Smooth muscle cell (in vitro differentiated cells): ENCODE data around the gene ATAD3C. TPM values are rescaled to one million over a fixed set of nuclear protein-coding genes. Genes with fewer than 3 reads are reported as not detected.

ENCODE experiments used
- DNase-seq: peaks from one replicate; lab custom pipeline; 2025; ENCODE audit not compliant: unreplicated experiment; lab: John Stamatoyannopoulos, UW
- H2AFZ ChIP-seq: fragments of 200-600 bp; sonication (generic); 2 replicates; pipeline ENCODE4 v1.6.0; 2016; ENCODE audit warnings: antibody characterized with exemption, low read depth, mild to moderate bottlenecking
- H3F3A ChIP-seq: fragments of 200-600 bp; sonication (generic); 2 replicates; pipeline ENCODE4 v1.6.0; 2017; ENCODE audit warnings: antibody characterized with exemption, low read depth
- H3K27ac ChIP-seq: fragments of 200-600 bp; sonication (generic); 2 replicates; pipeline ENCODE4 v1.5.1; 2016; ENCODE audit warnings: low read depth, mild to moderate bottlenecking
- H3K27me3 ChIP-seq: fragments of 200-600 bp; sonication (generic); 2 replicates; pipeline ENCODE4 v1.6.1; 2016; ENCODE audit warnings: low read depth, mild to moderate bottlenecking
- H3K36me3 ChIP-seq: fragments of 200-600 bp; sonication (generic); 2 replicates; pipeline ENCODE4 v1.5.1; 2016; ENCODE audit warnings: low read depth
- H3K4me1 ChIP-seq: fragments of 200-600 bp; sonication (generic); 2 replicates; pipeline ENCODE4 v1.5.1; 2016; ENCODE audit warnings: low read depth
- H3K4me2 ChIP-seq: fragments of 200-600 bp; sonication (generic); 2 replicates; pipeline ENCODE4 v1.6.0; 2016; ENCODE audit warnings: mild to moderate bottlenecking
- H3K4me3 ChIP-seq: fragments of 200-600 bp; sonication (generic); 2 replicates; pipeline ENCODE4 v1.5.1; 2016; ENCODE audit warnings: mild to moderate bottlenecking
- H3K79me2 ChIP-seq: fragments of 200-600 bp; sonication (generic); 2 replicates; pipeline ENCODE4 v1.6.0; 2016; ENCODE audit warnings: low read depth, mild to moderate bottlenecking
- H3K9ac ChIP-seq: fragments of 200-600 bp; sonication (generic); 2 replicates; pipeline ENCODE4 v1.6.0; 2016; ENCODE audit warnings: low read depth
- H3K9me3 ChIP-seq: fragments of 200-600 bp; sonication (generic); replicated peaks from 2 replicates; pipeline ENCODE4 v1.5.1; 2016; ENCODE audit warnings: low read depth
- H4K20me1 ChIP-seq: fragments of 200-600 bp; sonication (generic); 2 replicates; pipeline ENCODE4 v1.6.0; 2016; ENCODE audit warnings: low read depth
- WGBS: methylation state at CpG from one replicate; pipeline ENCODE4 v1.1.7; 2016; ENCODE audit warnings: low lambda C conversion rate; 5-methylcytosine and 5-hydroxymethylcytosine counted together
- polyA plus RNA-seq: library from polyadenylated mRNA; unstranded; fragments of >200 nt; fragmentation: Nextera tagmentation; extraction: Ambion mirVana; gene quantifications from 2 replicates; pipeline ENCODE4 v1.2.1, GENCODE V29; 2016
- total RNA-seq: library from RNA; depleted of rRNA; stranded (reverse); fragments of >200 nt; gene quantifications from 2 replicates; pipeline ENCODE4 v1.2.3, GENCODE V29; 2014
- TF ChIP-seq, protein P1 (sequence below): fragments of 200-600 bp; sonication (generic); IDR thresholded peaks from 2 replicates; pipeline ENCODE4 v1.5.1; 2017; ENCODE audit warnings: borderline replicate concordance, mild to moderate bottlenecking, antibody characterized with exemption; ENCODE audit not compliant: insufficient read depth, poor library complexity, severe bottlenecking

The ATAD3C gene
- total and polyA plus RNA-seq, 2 experiments from 2014 or later: 0.09 to 0.86 TPM

DNA sequence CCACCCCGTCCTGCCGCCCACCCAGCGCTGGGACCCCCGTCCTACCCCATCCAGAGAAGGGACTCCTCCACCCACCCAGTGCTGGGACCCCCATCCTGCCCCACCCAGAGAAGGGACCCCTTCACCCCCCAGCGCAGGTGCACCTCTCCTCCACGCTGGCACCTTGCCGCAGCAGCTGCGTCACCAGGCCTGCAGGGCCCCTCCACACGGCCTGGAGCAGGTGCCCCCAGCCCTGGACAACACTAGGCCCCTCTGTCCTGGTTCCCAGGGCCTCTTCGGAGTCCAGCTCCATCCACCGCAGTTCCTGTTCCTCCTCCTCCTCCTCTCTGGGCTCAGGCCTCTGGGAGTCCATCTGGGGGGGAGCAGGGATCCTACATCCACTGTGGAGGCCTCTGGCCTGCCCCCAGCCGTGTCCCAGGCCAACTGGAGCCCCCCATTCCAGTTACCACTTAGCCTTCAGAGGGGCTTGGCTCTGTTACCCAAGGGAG, 28.8 kb upstream of the ATAD3C start:
- no peak overlapping the region for H3K9ac ChIP-seq
- peaks cover 7% of the 10 kb centered on the region for H3F3A ChIP-seq
- H3K79me2 ChIP-seq: no peaks in the 10 kb centered on the region
- H3K4me3 ChIP-seq: peak overlapping the region; percentile 8
- H3K36me3 ChIP-seq: no peaks in the 10 kb centered on the region
- peak overlapping the region; percentile 53 for H3K27ac ChIP-seq
- peak overlapping the region; percentile 54 for H3K4me2 ChIP-seq
- TF ChIP-seq, protein P1, sequence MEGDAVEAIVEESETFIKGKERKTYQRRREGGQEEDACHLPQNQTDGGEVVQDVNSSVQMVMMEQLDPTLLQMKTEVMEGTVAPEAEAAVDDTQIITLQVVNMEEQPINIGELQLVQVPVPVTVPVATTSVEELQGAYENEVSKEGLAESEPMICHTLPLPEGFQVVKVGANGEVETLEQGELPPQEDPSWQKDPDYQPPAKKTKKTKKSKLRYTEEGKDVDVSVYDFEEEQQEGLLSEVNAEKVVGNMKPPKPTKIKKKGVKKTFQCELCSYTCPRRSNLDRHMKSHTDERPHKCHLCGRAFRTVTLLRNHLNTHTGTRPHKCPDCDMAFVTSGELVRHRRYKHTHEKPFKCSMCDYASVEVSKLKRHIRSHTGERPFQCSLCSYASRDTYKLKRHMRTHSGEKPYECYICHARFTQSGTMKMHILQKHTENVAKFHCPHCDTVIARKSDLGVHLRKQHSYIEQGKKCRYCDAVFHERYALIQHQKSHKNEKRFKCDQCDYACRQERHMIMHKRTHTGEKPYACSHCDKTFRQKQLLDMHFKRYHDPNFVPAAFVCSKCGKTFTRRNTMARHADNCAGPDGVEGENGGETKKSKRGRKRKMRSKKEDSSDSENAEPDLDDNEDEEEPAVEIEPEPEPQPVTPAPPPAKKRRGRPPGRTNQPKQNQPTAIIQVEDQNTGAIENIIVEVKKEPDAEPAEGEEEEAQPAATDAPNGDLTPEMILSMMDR: no peak
- H2AFZ ChIP-seq: no peak overlapping the region
- peaks cover 6% of the 10 kb centered on the region for H3K4me1 ChIP-seq
- no peaks in the 10 kb centered on the region for H4K20me1 ChIP-seq
- no peaks in the 10 kb centered on the region for H3K27me3 ChIP-seq
- no peaks in the 10 kb centered on the region for H3K9me3 ChIP-seq
- DNase-seq: no peak
- 89% methylated on average over 4 of the region's 12 CpGs for WGBS

DNA sequence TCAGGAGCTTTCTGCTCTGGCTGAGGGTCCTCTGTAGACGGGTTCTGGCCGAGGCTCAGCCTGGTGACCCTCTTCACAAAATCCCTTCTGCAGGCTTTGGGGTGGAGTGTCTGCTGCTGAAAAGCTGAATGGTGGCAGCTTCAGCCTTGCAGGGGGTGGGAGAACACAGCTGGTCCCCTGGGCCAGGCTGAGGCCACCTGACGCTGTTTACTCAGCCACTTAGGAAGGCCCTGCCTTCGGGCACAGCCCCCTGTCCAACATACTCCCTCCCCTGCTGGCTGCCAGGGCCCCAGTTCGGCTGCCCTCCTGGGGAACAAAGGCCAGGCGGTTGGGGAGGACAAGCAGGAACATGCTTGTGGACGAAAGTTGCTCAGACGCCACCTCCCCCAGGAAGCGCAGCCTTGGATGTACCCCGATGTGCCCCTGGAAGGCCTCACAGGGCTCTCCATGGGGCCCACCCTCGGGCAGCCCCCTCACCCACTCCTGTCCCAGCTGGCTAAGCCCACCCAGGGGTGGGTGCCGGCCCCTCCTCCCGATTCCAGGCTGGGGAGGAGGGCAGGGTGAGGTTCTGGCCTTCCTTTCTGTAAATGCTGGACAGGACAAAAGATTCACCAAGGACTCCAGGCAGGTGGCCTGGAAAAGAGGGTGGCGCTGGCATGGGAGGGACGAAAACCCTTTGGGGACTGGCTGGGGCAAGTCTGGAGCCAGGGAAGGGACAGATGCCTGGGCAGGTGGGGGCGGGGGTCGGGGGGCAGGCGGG, 28.2 kb upstream of the ATAD3C start, which contains the start of gene ANKRD65:
ANKRD65 (minus strand) TSS at position 130 of the 760 bp plus-strand sequence. CDS start 271 bp downstream, outside the sequence.
- DNase-seq: no peak
- Histone ChIP-seq H3K4me2 (peak within 1 kb of the TSS; percentile 54), H3K27ac (peak within 1 kb of the TSS; percentile 53), H3F3A (peaks cover 7% of the 10 kb centered on the region), H3K9ac (no peak within 1 kb of the TSS), H3K27me3 (no peaks in the 10 kb centered on the region), H2AFZ (no peak within 1 kb of the TSS), H4K20me1 (no peaks in the 10 kb centered on the region), H3K4me1 (peaks cover 11% of the 10 kb centered on the region), H3K36me3 (no peaks in the 10 kb centered on the region), H3K79me2 (no peaks in the 10 kb centered on the region), H3K4me3 (peak within 1 kb of the TSS; percentile 8), H3K9me3 (no peaks in the 10 kb centered on the region)
- WGBS: 80% methylated on average over 17 of the region's 18 CpGs
- TF ChIP-seq, protein P1: no peak

DNA sequence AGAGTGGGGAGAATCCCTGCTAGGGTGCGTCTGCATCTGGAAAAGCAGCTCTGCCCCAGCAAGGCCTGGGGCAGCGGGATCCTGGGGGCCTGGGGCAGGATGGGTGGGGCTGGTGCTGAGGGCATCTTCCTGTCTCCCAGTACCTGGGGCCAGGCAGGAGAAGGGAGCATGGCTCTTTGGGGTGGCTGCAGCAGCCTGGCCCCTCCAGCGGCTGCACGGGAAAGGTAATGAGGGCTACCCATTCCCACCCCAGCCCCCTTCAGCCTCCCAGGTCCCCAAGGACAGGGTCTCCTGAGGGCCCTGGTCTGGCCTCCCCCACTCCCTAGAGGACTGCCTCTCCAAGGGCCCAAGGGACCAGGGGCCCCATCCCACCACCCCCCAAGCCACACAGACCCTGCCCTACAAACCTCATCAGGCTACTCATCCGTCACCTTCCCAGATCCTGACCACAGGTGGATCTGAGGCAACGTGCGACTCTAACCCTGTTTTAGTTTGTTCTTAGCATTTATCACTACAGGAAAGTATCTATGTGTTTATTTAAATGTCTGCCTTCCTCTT, 27.5 kb upstream of the ATAD3C start:
- Histone ChIP-seq H3K27ac (peak overlapping the region; percentile 53), H2AFZ (no peak overlapping the region), H3K9ac (no peak overlapping the region), H4K20me1 (no peaks in the 10 kb centered on the region), H3K4me1 (peaks cover 15% of the 10 kb centered on the region), H3K36me3 (no peaks in the 10 kb centered on the region), H3K79me2 (no peaks in the 10 kb centered on the region), H3K4me2 (peak overlapping the region; percentile 7), H3K27me3 (no peaks in the 10 kb centered on the region), H3K9me3 (no peaks in the 10 kb centered on the region), H3K4me3 (no peak overlapping the region), H3F3A (peaks cover 7% of the 10 kb centered on the region)
- TF ChIP-seq, protein P1: no peak
- no peak for DNase-seq
- 82% methylated on average over 7 of the region's 7 CpGs for WGBS
